CD1c-positive myeloid dendritic cell (primary cell): ENCODE measurements around the gene ZMYND8.
"Not testable (repeated sequence)": the region's sequence is repeated elsewhere in the genome, so short reads cannot be mapped to it uniquely, and the experiment has no call there.

Source experiments
- DNase-seq: peaks from one replicate; pipeline ENCODE4 v3.0.0-alpha.2; 2016; ENCODE audit errors: extremely low spot score

The ZMYND8 gene

GRCh38 chr20:47246061-47246777 is 110.3 kb downstream of the ZMYND8 start:
- no peak for DNase-seq

DNA sequence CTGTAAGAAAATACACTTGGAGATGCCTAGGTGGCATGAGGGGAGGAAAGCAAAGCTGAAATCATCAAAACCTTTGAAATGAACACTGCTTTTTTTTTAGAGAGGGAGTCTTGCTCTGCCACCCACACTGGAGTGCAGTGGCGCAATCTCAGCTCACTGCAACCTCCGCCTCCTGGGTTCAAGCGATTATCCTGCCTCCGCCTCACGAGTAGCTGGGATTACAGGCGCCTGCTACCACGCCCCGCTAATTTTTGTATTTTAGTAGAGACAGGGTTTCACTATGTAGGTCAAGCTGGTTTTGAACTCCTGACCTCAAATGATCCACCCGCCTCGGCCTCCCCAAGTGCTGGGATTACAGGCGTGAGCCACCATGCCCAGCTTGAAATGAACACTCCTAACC is 111.3 kb downstream of the ZMYND8 start:
- DNase-seq: not testable (repeated sequence)

GRCh38 chr20:47244451-47244850 is 112.0 kb downstream of the ZMYND8 start:
- no peak for DNase-seq

DNA sequence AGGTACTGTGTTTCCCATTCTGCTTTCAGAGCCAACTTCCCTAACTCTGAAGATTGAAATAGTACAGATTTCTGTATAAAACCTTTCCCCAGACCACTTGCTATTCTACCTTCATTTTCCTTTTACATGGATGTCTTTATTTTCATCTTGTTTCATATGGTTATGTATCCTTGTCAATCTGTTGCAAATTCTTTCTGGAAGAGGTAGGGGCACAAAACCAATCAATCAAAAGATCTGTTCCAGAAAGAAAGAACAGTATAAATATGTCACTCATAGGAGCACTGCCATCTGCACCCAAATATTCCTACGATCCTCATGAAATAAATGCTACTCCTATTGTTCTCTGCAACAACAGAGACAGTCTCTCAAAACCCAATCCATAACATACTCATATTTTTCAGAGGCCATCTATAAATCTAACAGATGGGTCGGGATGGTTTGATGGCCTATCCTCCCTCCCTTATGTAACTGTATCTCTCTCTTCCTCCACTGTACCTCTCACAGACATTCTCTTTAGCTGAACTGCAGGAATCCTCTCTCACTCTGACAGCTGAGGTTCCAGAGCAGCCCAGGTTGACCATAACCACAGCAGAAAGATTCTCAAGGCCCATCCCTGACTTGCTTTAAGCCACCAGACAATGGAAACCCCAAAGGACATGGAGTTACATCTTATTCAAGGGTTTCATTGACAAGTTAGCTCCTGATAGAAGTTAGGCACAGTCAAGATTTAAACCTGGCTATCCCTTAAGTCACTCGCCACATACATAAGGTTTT is 112.8 kb downstream of the ZMYND8 start:
- no peak for DNase-seq

DNA sequence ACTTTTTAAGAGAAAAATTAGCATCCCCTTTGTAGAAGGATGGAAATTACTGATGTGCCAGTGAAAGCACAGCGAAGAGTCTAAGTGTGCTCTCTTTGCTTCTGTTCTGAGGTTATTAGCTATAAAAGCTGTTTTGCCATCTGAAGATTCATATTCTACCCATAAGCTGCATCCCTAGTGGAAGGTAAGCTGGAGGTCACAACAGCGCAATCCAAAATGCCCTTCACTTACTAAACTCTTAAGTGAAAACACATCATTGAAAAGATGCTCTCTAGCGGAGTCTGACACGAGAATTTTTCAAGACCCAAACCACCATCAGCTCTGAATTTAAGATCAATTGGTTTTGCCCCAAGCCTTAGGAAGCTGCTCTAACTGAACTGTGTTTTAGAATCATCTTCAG is 113.5 kb downstream of the ZMYND8 start:
- DNase-seq: no peak

- no peak for DNase-seq
These were observed 115.1 kb downstream of the ZMYND8 start for GRCh38 chr20:47241345-47241781.

DNA sequence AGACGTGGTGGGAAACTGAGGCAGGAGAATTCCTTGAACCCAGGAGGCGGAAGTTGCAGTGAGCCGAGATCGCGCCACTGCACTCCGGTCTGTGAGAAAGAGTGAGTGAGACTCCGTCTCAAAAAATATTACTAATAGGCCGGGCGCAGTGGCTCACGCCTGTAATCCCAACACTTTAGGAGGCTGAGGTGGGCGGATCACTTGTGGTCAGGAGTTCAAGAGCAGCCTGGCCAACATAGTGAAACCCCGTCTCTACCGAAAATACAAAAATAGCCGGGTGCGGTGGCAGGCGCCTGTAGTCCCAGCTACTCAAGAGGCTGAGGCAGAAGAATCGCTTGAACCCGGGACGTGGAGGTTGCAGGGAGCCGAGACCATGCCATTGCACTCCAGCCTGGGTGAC is 116.4 kb downstream of the ZMYND8 start:
- not testable (repeated sequence) for DNase-seq

DNA sequence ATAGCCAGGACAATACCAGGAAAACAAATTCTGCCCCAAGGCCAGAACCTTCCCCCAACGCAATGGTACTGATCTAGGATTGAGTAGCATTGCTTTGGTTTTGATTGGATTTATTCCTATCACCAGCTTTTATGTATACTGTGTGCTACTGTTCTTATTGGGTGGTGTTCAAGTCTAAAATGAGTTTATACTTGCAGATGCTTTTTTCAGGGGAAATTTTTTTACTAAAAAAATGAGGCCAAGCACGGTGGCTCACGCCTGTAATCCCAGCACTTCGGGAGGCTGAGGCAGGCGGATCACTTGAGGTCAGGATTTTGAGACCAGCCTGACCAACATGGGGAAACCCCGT is 116.8 kb downstream of the ZMYND8 start:
- DNase-seq: no peak

DNA sequence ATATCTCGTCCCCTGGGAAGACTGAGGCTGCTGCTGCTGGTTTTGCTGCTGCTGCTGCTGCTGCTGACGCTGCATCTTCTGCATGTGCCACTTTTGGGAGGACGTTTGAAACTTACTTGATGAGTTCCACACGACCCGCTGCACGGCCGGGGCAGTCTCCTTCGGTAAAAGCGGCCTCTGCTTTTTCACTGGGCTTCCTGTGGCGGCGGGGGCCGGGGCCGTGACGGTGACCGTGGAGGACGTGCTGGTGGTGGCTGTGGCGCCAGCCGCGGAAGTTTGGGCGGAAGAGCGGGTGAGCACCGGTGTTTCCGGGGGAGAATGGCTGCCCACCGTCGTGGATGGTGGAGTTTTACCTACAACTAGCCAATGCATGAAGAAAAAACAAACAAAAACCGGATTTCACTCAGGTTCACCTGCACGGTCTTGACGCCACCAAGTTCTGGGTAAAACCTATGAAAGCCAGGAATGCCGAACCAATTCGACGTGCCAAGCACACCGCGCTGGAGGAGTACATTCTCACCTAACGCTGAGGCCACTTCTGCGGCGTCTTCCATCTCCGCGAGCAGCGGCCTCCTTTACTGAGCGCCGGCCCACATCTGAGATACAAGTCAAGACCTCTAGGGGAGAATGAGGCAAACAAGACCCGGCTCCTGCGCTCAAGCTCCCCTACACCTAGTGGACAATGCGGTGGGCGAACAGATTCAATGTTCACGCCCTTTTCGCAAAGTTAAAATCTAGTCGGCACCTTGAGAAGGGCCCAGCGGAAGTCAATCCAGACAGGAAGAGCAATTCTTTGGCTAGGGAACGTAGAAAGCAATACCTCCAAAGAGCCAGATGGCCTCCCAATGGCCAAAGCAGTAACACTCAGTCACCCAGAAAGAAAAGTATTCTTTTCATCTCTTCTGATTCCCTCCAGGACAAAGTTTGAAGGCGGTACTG is 117.5 kb downstream of the ZMYND8 start:
- no peak for DNase-seq

- DNase-seq: no peak
These were observed 118.8 kb downstream of the ZMYND8 start for GRCh38 chr20:47237715-47238114.

DNA sequence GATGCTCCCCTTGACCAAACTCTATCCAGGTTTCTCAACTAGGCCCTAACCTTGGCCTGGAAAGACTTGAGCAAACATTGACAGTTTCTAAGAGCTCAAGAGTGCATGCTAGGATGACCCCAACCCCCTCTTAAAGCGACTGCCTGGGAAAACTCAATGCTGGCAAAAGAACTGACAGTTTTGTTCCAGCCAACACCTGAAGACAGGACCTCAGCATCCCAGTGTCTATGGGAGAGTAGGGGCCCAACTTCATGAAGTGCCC is 119.9 kb downstream of the ZMYND8 start:
- no peak for DNase-seq

GRCh38 chr20:47235853-47236638 is 120.5 kb downstream of the ZMYND8 start:
- DNase-seq: no peak

- no peak for DNase-seq
These were observed 121.4 kb downstream of the ZMYND8 start for GRCh38 chr20:47235111-47235510.

DNA sequence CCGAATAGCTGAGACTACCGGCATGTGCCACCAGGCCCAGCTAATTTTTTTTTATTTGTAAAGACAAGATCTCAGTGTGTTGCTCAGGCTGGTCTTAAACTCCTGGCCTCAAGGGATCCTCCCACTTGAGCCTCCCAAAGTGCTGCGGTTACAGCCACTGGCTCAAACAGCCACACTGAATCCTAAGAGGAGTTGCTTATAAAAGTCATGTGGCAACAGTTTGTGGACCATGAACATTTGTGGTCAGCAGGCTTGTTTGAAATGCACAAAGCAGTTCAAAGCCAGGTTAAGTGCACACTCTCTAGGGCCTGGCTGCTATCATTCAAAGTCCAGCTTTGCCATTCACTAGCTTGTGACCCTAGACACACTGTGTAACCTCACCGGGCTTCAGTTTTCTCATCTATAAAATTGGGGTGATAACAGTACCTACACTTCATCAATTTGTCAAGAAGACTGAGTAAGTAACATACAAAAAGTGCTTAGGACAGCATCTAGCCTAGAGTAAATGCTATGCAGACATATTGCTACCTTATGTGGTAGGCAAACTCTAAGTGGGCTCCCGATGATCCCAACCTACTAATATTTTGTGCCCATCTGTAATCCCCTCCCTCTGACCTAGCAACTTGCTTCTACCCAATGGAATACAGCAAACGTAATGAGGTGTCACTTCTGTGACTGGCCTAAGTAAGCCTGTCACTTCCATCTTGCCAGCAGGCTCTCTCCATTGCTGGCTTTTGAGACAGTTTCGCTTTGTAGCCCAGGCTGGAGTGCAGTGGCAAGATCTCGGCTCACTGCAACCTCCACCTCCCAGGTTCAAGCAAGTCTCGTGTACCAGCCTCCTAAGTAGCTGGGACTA is 122.9 kb downstream of the ZMYND8 start:
- DNase-seq: no peak

- no peak for DNase-seq
These were observed 124.0 kb downstream of the ZMYND8 start for GRCh38 chr20:47232518-47232917.

- no peak for DNase-seq
These were observed 125.0 kb downstream of the ZMYND8 start for GRCh38 chr20:47231382-47232039.

GRCh38 chr20:47230811-47231256 is 125.7 kb downstream of the ZMYND8 start:
- DNase-seq: no peak

GRCh38 chr20:47228654-47229053 is 127.8 kb downstream of the ZMYND8 start:
- no peak for DNase-seq

DNA sequence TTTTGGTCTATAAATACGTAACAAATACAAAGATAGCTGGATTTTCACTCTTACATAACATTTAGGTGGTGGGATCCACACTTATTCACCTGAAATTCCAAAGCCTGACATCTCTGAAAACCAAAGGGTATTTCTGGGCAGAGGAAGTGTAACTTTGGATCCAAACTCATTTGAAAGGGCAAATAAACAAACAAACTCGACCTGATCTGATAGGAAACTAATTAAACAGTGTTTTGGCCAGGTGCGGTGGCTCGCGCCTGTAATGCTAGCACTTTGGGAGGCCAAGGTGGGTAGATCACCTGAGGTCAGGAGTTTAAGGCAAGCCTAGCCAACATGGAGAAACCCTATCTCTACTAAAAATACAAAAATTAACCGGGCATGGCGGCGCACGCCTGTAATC is 128.9 kb downstream of the ZMYND8 start:
- DNase-seq: no peak

DNA sequence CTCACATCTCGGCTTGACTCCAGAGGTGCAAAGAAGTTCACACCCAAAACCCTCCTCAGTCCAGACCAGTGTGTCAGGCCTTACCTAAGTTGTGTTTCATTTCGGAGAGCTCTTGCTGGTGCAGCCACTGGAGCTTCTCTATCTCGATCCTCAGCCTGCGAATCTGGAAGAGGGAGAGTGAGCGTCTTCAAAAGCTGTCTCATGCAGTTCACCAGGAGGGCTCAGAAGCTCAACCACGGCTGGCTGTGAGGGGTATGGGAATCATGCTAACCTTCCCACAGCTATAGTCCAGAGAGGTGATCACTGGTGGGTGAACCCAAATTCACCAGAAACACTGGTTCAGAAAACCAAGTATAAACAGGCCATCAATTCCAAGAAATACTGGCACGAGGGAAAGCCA is 129.4 kb downstream of the ZMYND8 start:
- DNase-seq: no peak
